22Rv1 (cell line): ENCODE data around the gene NKD1.
"Not testable (repeated sequence)": the region's sequence is repeated elsewhere in the genome, so short reads cannot be mapped to it uniquely, and the experiment has no call there.

Experiments
- H3K27ac ChIP-seq: fragments of 450-650 bp; 2 replicates; pipeline ENCODE4 v1.5.1; 2017
- ZFX ChIP-seq: fragments of 450-650 bp; IDR thresholded peaks from 2 replicates; pipeline ENCODE4 v1.6.1; 2017; ENCODE audit warnings: antibody characterized with exemption, borderline replicate concordance
- TF ChIP-seq, protein P1 (sequence below): fragments of 450-650 bp; IDR thresholded peaks from 2 replicates; pipeline ENCODE4 v1.5.1; 2017; ENCODE audit warnings: mild to moderate bottlenecking

Gene NKD1

GRCh38 chr16:50534091-50534490 is 14.1 kb upstream of the NKD1 start:
- H3K27ac ChIP-seq, result no peak overlapping the region
- TF ChIP-seq ZFX, result no peak
- TF ChIP-seq, protein P1, sequence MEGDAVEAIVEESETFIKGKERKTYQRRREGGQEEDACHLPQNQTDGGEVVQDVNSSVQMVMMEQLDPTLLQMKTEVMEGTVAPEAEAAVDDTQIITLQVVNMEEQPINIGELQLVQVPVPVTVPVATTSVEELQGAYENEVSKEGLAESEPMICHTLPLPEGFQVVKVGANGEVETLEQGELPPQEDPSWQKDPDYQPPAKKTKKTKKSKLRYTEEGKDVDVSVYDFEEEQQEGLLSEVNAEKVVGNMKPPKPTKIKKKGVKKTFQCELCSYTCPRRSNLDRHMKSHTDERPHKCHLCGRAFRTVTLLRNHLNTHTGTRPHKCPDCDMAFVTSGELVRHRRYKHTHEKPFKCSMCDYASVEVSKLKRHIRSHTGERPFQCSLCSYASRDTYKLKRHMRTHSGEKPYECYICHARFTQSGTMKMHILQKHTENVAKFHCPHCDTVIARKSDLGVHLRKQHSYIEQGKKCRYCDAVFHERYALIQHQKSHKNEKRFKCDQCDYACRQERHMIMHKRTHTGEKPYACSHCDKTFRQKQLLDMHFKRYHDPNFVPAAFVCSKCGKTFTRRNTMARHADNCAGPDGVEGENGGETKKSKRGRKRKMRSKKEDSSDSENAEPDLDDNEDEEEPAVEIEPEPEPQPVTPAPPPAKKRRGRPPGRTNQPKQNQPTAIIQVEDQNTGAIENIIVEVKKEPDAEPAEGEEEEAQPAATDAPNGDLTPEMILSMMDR, result no peak

- no peak for TF ChIP-seq ZFX
- TF ChIP-seq, protein P1, result no peak
- no peak overlapping the region for H3K27ac ChIP-seq
These were observed 13.6 kb upstream of the NKD1 start for GRCh38 chr16:50534556-50534955.

GRCh38 chr16:50534958-50535357 is 13.2 kb upstream of the NKD1 start:
- no peak overlapping the region for H3K27ac ChIP-seq
- TF ChIP-seq ZFX, result no peak
- TF ChIP-seq, protein P1, result no peak

- no peak for TF ChIP-seq ZFX
- TF ChIP-seq, protein P1, result no peak
- no peak overlapping the region for H3K27ac ChIP-seq
These were observed 12.5 kb upstream of the NKD1 start for GRCh38 chr16:50535506-50536257.

GRCh38 chr16:50536258-50536645 is 11.9 kb upstream of the NKD1 start:
- not testable (repeated sequence) for H3K27ac ChIP-seq

- TF ChIP-seq, protein P1, result no peak
- TF ChIP-seq ZFX, result no peak
- no peak overlapping the region for H3K27ac ChIP-seq
These were observed 10.5 kb upstream of the NKD1 start for GRCh38 chr16:50537533-50538290.

DNA sequence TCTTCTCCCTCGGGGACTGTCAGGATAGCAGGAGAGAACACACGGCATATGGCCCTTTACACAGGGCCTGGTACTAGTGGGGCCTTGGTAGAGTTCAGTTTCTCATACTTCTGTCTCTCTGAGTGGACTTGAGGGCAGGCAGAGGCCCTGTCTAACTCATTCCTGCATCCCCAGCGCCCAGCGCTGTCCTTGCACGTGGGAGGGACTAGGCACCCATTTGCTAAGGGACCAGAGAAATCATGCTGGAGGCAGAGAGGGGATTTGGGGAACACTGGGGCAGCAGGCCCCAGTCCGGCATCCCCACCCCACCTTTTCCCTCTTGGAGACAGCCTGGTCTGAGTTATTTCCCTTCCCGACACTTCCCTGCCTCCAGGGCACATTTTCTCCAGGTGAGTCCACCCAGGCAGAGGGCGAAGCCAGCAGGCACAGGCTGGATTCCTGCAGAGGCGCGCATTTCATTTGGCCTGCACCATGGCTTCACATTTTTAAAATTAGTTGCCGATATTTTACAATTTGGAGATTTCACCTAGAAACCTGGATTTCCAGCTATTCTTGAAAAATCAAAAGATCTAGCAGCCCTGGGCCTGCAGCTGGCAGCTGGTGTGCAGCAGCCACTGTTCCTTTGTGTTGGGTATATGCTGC is 9.7 kb upstream of the NKD1 start:
- TF ChIP-seq, protein P1, result no peak
- TF ChIP-seq ZFX, result no peak
- no peak overlapping the region for H3K27ac ChIP-seq
